Measurements from ENCODE around the gene LRMDA.
A peak's percentile ranks its signal among the peaks of the same experiment; 100 is the strongest.

Gene LRMDA

DNA sequence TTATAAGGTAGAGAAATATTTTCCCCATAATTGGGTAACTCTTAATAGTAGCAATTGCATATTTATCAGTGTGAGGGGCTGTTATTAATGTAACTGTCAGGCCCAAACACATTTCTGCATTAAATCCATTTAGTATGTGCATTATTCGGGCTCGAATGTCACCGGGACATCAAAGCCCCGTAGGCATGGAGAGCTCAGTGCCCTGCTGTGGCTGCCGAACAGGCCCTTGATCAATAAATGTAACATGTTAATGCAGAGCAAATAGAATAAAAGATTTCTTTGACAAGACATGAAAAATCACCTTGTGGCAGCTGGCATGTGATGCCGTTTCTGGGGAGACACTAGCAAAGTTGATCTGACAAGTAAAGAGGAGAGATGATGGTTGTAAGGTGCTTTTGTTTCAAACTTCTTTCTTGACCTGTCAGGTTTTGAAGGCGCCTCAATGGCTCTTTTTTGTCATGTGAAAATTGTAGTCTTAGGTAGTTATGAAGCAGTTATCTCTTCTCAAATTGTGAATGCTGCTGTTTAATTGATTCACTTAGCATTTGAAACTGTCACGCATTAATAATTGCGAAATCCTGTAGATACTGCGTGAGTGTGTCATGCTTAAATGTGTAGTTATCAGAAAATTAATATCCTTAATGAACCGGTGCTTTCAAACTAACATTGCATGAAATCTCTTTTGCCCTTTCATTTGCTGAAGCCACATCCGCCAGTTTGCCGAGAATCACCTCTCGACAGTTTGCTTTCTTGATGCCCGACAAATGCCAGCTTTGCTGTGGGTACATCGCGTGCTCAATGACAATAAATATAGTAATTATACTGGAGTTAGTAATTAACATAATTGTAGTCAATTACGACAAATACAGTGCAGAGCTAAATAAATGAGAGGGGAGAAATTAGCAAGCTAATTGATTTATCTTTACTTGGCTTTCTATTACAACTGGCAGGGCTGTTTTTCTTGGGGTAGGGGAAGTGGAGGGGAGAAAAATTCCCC is 19.5 kb downstream of the LRMDA start:
- H2AFZ ChIP-seq (ENCODE audit: low read depth, low read length): no peak overlapping the region
- H3K4ac ChIP-seq (ENCODE audit: low read depth in 1 of 2, low read length in 2 of 2): no peak overlapping the region
- H3K9me3 ChIP-seq (ENCODE audit: control insufficient read depth, low read length): peaks cover 8% of the 10 kb centered on the region
- DNase-seq: no peak
- no peak overlapping the region for H2AK5ac ChIP-seq (ENCODE audit: low read length, severe bottlenecking)
- no peak overlapping the region for H3K4me2 ChIP-seq (ENCODE audit: low read length, poor library complexity, severe bottlenecking)
- H4K91ac ChIP-seq (ENCODE audit: low read length): no peak overlapping the region
- no peak overlapping the region for H3K27ac ChIP-seq (ENCODE audit: low read length, poor library complexity, severe bottlenecking)
- no peaks in the 10 kb centered on the region for H3K79me1 ChIP-seq (replicated peaks; ENCODE audit: low read length, poor library complexity, severe bottlenecking)
- no peak overlapping the region for H2BK12ac ChIP-seq (ENCODE audit: low read length in 2 of 2)
- H2BK15ac ChIP-seq (ENCODE audit: low read depth, poor library complexity, severe bottlenecking): no peak overlapping the region
- H3K14ac ChIP-seq (ENCODE audit: low read length in 2 of 2): no peak overlapping the region
- no peak overlapping the region for H2BK120ac ChIP-seq (ENCODE audit: low read depth, low read length)
- H3K4me1 ChIP-seq (ENCODE audit: control insufficient read depth, insufficient read depth, low read depth, low read length): no peaks in the 10 kb centered on the region
- peaks cover 0 to 47% of the 10 kb centered on the region in 2 experiments for H3K27me3 ChIP-seq (ENCODE audit: control insufficient read depth in 1 of 2, insufficient read depth in 1 of 2, low read length in 2 of 2)
- no peak overlapping the region for H3K23ac ChIP-seq (ENCODE audit: low read length in 2 of 2)
- peaks cover 0 to 12% of the 10 kb centered on the region in 2 experiments for H3K36me3 ChIP-seq (ENCODE audit: control insufficient read depth in 1 of 2, insufficient read depth in 2 of 2, low read depth in 1 of 2, low read length in 2 of 2)
- no peak overlapping the region for H3K18ac ChIP-seq (ENCODE audit: low read depth in 1 of 2, low read length in 2 of 2)
- H4K8ac ChIP-seq (ENCODE audit: low read length): no peak overlapping the region
- H3K4me3 ChIP-seq (ENCODE audit: insufficient read depth in 1 of 2, low read depth in 1 of 2, low read length in 2 of 2): no peak overlapping the region
- WGBS: 62% methylated on average over 16 of the region's 18 CpGs
- H2BK5ac ChIP-seq (ENCODE audit: low read depth, low read length, poor library complexity, severe bottlenecking): no peak overlapping the region
- H3K9ac ChIP-seq (ENCODE audit: low read length): no peak overlapping the region

DNA sequence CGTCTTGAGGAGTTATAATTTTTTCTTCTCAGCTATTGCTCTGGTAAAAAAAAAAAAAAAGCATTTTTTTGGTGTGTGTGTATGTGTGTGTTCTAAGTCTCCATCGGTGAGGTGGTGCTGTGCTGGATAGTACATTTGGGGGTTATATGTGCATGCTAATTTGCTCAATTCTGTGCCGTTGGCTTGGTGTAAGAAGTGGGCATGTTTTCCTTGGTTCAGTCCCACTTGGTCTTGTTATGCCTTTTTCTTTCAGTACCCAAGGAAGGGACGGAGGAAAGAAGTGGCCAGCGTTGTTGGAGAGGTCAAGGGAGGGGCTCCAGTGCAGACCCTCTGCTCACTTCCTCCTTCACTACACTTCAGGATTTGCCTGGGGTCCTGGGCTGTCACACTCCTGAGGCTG is 20.4 kb downstream of the LRMDA start:
- H3K79me1 ChIP-seq (replicated peaks; ENCODE audit: low read length, poor library complexity, severe bottlenecking): no peaks in the 10 kb centered on the region
- H3K36me3 ChIP-seq (ENCODE audit: control insufficient read depth in 1 of 2, insufficient read depth in 2 of 2, low read depth in 1 of 2, low read length in 2 of 2): peaks cover 0 to 13% of the 10 kb centered on the region in 2 experiments
- no peak overlapping the region for H3K4ac ChIP-seq (ENCODE audit: low read depth in 1 of 2, low read length in 2 of 2)
- no peak overlapping the region for H2BK5ac ChIP-seq (ENCODE audit: low read depth, low read length, poor library complexity, severe bottlenecking)
- no peaks in the 10 kb centered on the region for H3K4me1 ChIP-seq (ENCODE audit: control insufficient read depth, insufficient read depth, low read depth, low read length)
- no peak overlapping the region for H4K91ac ChIP-seq (ENCODE audit: low read length)
- H3K9ac ChIP-seq (ENCODE audit: low read length): no peak overlapping the region
- DNase-seq: no peak
- no peaks in the 10 kb centered on the region for H3K9me3 ChIP-seq (ENCODE audit: control insufficient read depth, low read length)
- H3K27me3 ChIP-seq (ENCODE audit: control insufficient read depth in 1 of 2, insufficient read depth in 1 of 2, low read length in 2 of 2): peaks cover 0 to 49% of the 10 kb centered on the region in 2 experiments
- H2AFZ ChIP-seq (ENCODE audit: low read depth, low read length): no peak overlapping the region
- H3K18ac ChIP-seq (ENCODE audit: low read depth in 1 of 2, low read length in 2 of 2): no peak overlapping the region
- H3K4me2 ChIP-seq (ENCODE audit: low read length, poor library complexity, severe bottlenecking): no peak overlapping the region
- H3K27ac ChIP-seq (ENCODE audit: low read length, poor library complexity, severe bottlenecking): no peak overlapping the region
- no peak overlapping the region for H2BK120ac ChIP-seq (ENCODE audit: low read depth, low read length)
- WGBS: 47% methylated on average over 5 of the region's 5 CpGs
- H3K14ac ChIP-seq (ENCODE audit: low read length in 2 of 2): no peak overlapping the region
- H2BK15ac ChIP-seq (ENCODE audit: low read depth, poor library complexity, severe bottlenecking): no peak overlapping the region
- no peak overlapping the region for H3K4me3 ChIP-seq (ENCODE audit: insufficient read depth in 1 of 2, low read depth in 1 of 2, low read length in 2 of 2)
- H3K23ac ChIP-seq (ENCODE audit: low read length in 2 of 2): no peak overlapping the region
- no peak overlapping the region for H2BK12ac ChIP-seq (ENCODE audit: low read length in 2 of 2)
- no peak overlapping the region for H2AK5ac ChIP-seq (ENCODE audit: low read length, severe bottlenecking)
- H4K8ac ChIP-seq (ENCODE audit: low read length): no peak overlapping the region

DNA sequence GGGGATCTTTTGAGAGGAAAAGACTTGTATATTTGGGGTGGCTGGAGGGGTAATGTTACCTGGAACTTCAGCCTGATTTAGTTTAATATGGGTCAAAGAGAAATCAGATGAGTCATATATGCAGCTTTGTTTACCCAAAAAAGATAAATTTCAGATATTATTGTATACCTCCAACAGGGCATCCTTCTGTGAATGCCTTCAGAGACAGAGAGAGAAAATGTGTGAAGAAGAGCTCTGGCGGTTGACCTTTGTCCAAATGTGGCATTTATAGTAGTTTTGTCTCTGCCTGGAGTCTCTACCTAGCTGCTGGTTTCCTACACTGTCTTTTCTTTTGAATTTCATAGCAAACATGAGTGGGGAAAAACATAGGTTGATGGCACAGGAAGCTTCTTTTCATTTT is 21.6 kb downstream of the LRMDA start:
- no peak overlapping the region for H2AFZ ChIP-seq (ENCODE audit: low read depth, low read length)
- peaks cover 0 to 49% of the 10 kb centered on the region in 2 experiments for H3K27me3 ChIP-seq (ENCODE audit: control insufficient read depth in 1 of 2, insufficient read depth in 1 of 2, low read length in 2 of 2)
- H3K4me3 ChIP-seq (ENCODE audit: insufficient read depth in 1 of 2, low read depth in 1 of 2, low read length in 2 of 2): no peak overlapping the region
- no peak overlapping the region for H3K4me2 ChIP-seq (ENCODE audit: low read length, poor library complexity, severe bottlenecking)
- no peaks in the 10 kb centered on the region for H3K79me1 ChIP-seq (replicated peaks; ENCODE audit: low read length, poor library complexity, severe bottlenecking)
- no peak overlapping the region for H3K9ac ChIP-seq (ENCODE audit: low read length)
- no peak overlapping the region for H3K23ac ChIP-seq (ENCODE audit: low read length in 2 of 2)
- H2BK120ac ChIP-seq (ENCODE audit: low read depth, low read length): no peak overlapping the region
- H2BK12ac ChIP-seq (ENCODE audit: low read length in 2 of 2): no peak overlapping the region
- H4K91ac ChIP-seq (ENCODE audit: low read length): no peak overlapping the region
- no peak overlapping the region for H2BK15ac ChIP-seq (ENCODE audit: low read depth, poor library complexity, severe bottlenecking)
- no peak overlapping the region for H3K4ac ChIP-seq (ENCODE audit: low read depth in 1 of 2, low read length in 2 of 2)
- no peak for DNase-seq
- H3K9me3 ChIP-seq (ENCODE audit: control insufficient read depth, low read length): no peaks in the 10 kb centered on the region
- H3K27ac ChIP-seq (ENCODE audit: low read length, poor library complexity, severe bottlenecking): no peak overlapping the region
- H3K14ac ChIP-seq (ENCODE audit: low read length in 2 of 2): no peak overlapping the region
- H3K36me3 ChIP-seq (ENCODE audit: control insufficient read depth in 1 of 2, insufficient read depth in 2 of 2, low read depth in 1 of 2, low read length in 2 of 2): peaks cover 0 to 13% of the 10 kb centered on the region in 2 experiments
- WGBS: 100% methylated on average over 1 of the region's 1 CpG
- no peak overlapping the region for H2BK5ac ChIP-seq (ENCODE audit: low read depth, low read length, poor library complexity, severe bottlenecking)
- H3K4me1 ChIP-seq (ENCODE audit: control insufficient read depth, insufficient read depth, low read depth, low read length): no peaks in the 10 kb centered on the region
- no peak overlapping the region for H4K8ac ChIP-seq (ENCODE audit: low read length)
- no peak overlapping the region for H2AK5ac ChIP-seq (ENCODE audit: low read length, severe bottlenecking)
- H3K18ac ChIP-seq (ENCODE audit: low read depth in 1 of 2, low read length in 2 of 2): no peak overlapping the region

DNA sequence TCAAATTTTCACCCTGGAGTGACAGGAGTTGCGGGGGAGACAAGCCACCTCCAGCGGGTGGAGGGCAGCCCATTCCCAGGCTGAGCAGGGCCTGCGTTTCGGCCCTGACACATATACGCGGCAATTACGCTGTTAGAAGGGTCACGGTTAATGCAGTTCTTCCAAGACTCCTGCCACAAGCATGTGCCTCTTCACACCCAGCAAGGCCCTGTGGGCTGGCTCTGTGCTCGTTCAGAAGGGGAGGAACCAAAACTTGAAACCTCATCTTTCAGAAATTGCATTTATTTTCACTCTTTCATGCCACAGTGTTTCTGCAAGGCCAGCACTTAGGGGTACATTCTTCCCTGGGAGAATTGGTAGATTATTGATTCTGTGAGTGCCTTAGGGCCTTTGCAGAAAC is 24.7 kb downstream of the LRMDA start:
- H2BK12ac ChIP-seq (ENCODE audit: low read length in 2 of 2): no peak overlapping the region

More for the DNA sequence above, 24.7 kb downstream of the LRMDA start:
- H4K91ac ChIP-seq (ENCODE audit: low read length): no peak overlapping the region
- no peak overlapping the region for H2BK15ac ChIP-seq (ENCODE audit: low read depth, poor library complexity, severe bottlenecking)
- H3K14ac ChIP-seq (ENCODE audit: low read length in 2 of 2): peak overlapping the region in 1 of 2 experiments; percentile 60
- no peaks in the 10 kb centered on the region for H3K79me1 ChIP-seq (replicated peaks; ENCODE audit: low read length, poor library complexity, severe bottlenecking)
- H3K36me3 ChIP-seq (ENCODE audit: control insufficient read depth in 1 of 2, insufficient read depth in 2 of 2, low read depth in 1 of 2, low read length in 2 of 2): peaks cover 0 to 13% of the 10 kb centered on the region in 2 experiments
- no peak overlapping the region for H3K23ac ChIP-seq (ENCODE audit: low read length in 2 of 2)
- no peak for DNase-seq
- no peak overlapping the region for H3K4me2 ChIP-seq (ENCODE audit: low read length, poor library complexity, severe bottlenecking)
- no peak overlapping the region for H3K18ac ChIP-seq (ENCODE audit: low read depth in 1 of 2, low read length in 2 of 2)
- H4K8ac ChIP-seq (ENCODE audit: low read length): no peak overlapping the region
- H2BK120ac ChIP-seq (ENCODE audit: low read depth, low read length): no peak overlapping the region
- over 99% methylated on average over 8 of the region's 9 CpGs for WGBS
- H3K4ac ChIP-seq (ENCODE audit: low read depth in 1 of 2, low read length in 2 of 2): no peak overlapping the region
- H3K27me3 ChIP-seq (ENCODE audit: control insufficient read depth in 1 of 2, insufficient read depth in 1 of 2, low read length in 2 of 2): peaks cover 0 to 23% of the 10 kb centered on the region in 2 experiments
- H3K4me1 ChIP-seq (ENCODE audit: control insufficient read depth, insufficient read depth, low read depth, low read length): no peaks in the 10 kb centered on the region
- no peak overlapping the region for H3K4me3 ChIP-seq (ENCODE audit: insufficient read depth in 1 of 2, low read depth in 1 of 2, low read length in 2 of 2)
- no peak overlapping the region for H3K9ac ChIP-seq (ENCODE audit: low read length)
- no peak overlapping the region for H2AFZ ChIP-seq (ENCODE audit: low read depth, low read length)
- no peaks in the 10 kb centered on the region for H3K9me3 ChIP-seq (ENCODE audit: control insufficient read depth, low read length)
- H2BK5ac ChIP-seq (ENCODE audit: low read depth, low read length, poor library complexity, severe bottlenecking): no peak overlapping the region
- no peak overlapping the region for H3K27ac ChIP-seq (ENCODE audit: low read length, poor library complexity, severe bottlenecking)
- H2AK5ac ChIP-seq (ENCODE audit: low read length, severe bottlenecking): no peak overlapping the region

Measured in mesenchymal stem cell (in vitro differentiated cells and primary cell).